IMR-90 (cell line): ENCODE results near the gene UTP18. TPM values are rescaled to one million over a fixed set of nuclear protein-coding genes. Genes with fewer than 3 reads are reported as not detected.

ENCODE experiments used
- ATAC-seq: fragments of 200-7000 bp; cut with Tn5 transposase; 2 replicates; pipeline ENCODE4 v1.9.1; 2020; ENCODE audit warnings: low read depth, mild to moderate bottlenecking, moderate library complexity
- BruUV-seq: library from RNA; stranded (reverse); fragments of 400-500 nt; replicated peaks from 2 replicates; lab custom pipeline; 2021; lab: Mats Ljungman, UMichigan
- CTCF ChIA-PET: fragments of 300-600 bp; formaldehyde crosslinking; extraction: SDS; loops from one replicate; lab custom pipeline; 2021; ENCODE audit warnings: antibody characterized with exemption; lab: Yijun Ruan, JAX
- POLR2A ChIA-PET: fragments of 300-600 bp; sonication (Branson Sonifier 250); formaldehyde crosslinking; loops from one replicate; lab custom pipeline; 2022; ENCODE audit warnings: antibody characterized with exemption; ENCODE audit not compliant: unreplicated experiment; lab: Charles Lee
- DNase-seq: peaks from one replicate; pipeline ENCODE4 v3.0.0; 2013
- H2AFZ ChIP-seq: replicated peaks from 2 replicates; pipeline ENCODE3; 2013; ENCODE audit warnings: low read length, mild to moderate bottlenecking; ENCODE audit not compliant: poor library complexity
- H2AK5ac ChIP-seq: 2 replicates; pipeline ENCODE4 v1.6.1; 2013; ENCODE audit warnings: low read depth, low read length, inconsistent platforms
- H2AK9ac ChIP-seq: replicated peaks from 2 replicates; pipeline ENCODE3; 2013; ENCODE audit warnings: mild to moderate bottlenecking, low read depth, low read length, moderate library complexity; ENCODE audit not compliant: poor library complexity
- H2BK120ac ChIP-seq: 2 replicates; pipeline ENCODE4 v1.6.1; 2013; ENCODE audit warnings: low read depth, low read length, inconsistent platforms
- H2BK15ac ChIP-seq: 3 replicates; pipeline ENCODE4 v1.6.1; 2013; ENCODE audit warnings: low read depth, low read length, inconsistent platforms
- H2BK20ac ChIP-seq: 2 replicates; pipeline ENCODE4 v1.6.1; 2013; ENCODE audit warnings: low read depth, mild to moderate bottlenecking, inconsistent platforms, low read length, moderate library complexity
- H2BK5ac ChIP-seq: 2 replicates; pipeline ENCODE4 v1.6.1; 2013; ENCODE audit warnings: mild to moderate bottlenecking, low read depth, low read length, inconsistent platforms; ENCODE audit not compliant: poor library complexity, severe bottlenecking
- H3K14ac ChIP-seq: replicated peaks from 2 replicates; pipeline ENCODE4 v1.6.1; 2013; ENCODE audit warnings: low read depth, low read length, inconsistent platforms
- H3K18ac ChIP-seq: 2 replicates; pipeline ENCODE4 v1.6.1; 2013; ENCODE audit warnings: low read depth, low read length, control low read depth
- H3K23ac ChIP-seq: 2 replicates; pipeline ENCODE4 v1.6.1; 2013; ENCODE audit warnings: low read depth, low read length, inconsistent platforms
- H3K27ac ChIP-seq: 2 replicates; pipeline ENCODE4 v1.5.1; 2013; ENCODE audit warnings: mild to moderate bottlenecking, control low read depth, low read length; ENCODE audit not compliant: insufficient read depth
- H3K27me3 ChIP-seq: 2 replicates; pipeline ENCODE4 v1.6.1; 2013; ENCODE audit warnings: low read length; ENCODE audit not compliant: control insufficient read depth, insufficient read depth
- H3K36me3 ChIP-seq: 2 replicates; pipeline ENCODE4 v1.6.1; 2013; ENCODE audit warnings: low read length, mixed read lengths; ENCODE audit not compliant: control insufficient read depth, insufficient read depth
- H3K4ac ChIP-seq: 2 replicates; pipeline ENCODE4 v1.6.1; 2013; ENCODE audit warnings: low read depth, low read length, inconsistent platforms
- H3K4me1 ChIP-seq: 2 replicates; pipeline ENCODE4 v1.6.1; 2013; ENCODE audit warnings: low read length, mixed read lengths; ENCODE audit not compliant: control insufficient read depth, insufficient read depth
- H3K4me2 ChIP-seq: 2 replicates; pipeline ENCODE4 v1.6.1; 2013; ENCODE audit warnings: low read depth, mild to moderate bottlenecking, control low read depth, low read length, moderate library complexity
- H3K4me3 ChIP-seq: 2 replicates; pipeline ENCODE4 v1.5.1; 2013; ENCODE audit warnings: low read depth, mild to moderate bottlenecking, control low read depth, low read length, moderate library complexity; ENCODE audit not compliant: insufficient read depth
- H3K56ac ChIP-seq: 2 replicates; pipeline ENCODE4 v1.6.1; 2013; ENCODE audit warnings: low read length, inconsistent platforms; ENCODE audit not compliant: insufficient read depth; ENCODE audit errors: extremely low read depth
- H3K79me1 ChIP-seq, 2 experiments: 2 replicates each; pipeline ENCODE4 v1.6.1; 2013; ENCODE audit warnings: low read length in 2 of 2, inconsistent platforms in 1 of 2, low read depth in 1 of 2
- H3K9ac ChIP-seq: 2 replicates; pipeline ENCODE4 v1.6.1; 2013; ENCODE audit warnings: low read depth, low read length, control low read depth
- H3K9me1 ChIP-seq: 2 replicates; pipeline ENCODE4 v1.6.1; 2013; ENCODE audit warnings: low read length, inconsistent platforms; ENCODE audit not compliant: insufficient read depth
- H3K9me3 ChIP-seq: 2 replicates; pipeline ENCODE4 v1.6.1; 2013; ENCODE audit warnings: low read length; ENCODE audit not compliant: control insufficient read depth, insufficient read depth
- H4K20me1 ChIP-seq: 2 replicates; pipeline ENCODE4 v1.6.1; 2013; ENCODE audit warnings: low read length, inconsistent platforms; ENCODE audit not compliant: insufficient read depth
- H4K5ac ChIP-seq: 2 replicates; pipeline ENCODE4 v1.6.1; 2013; ENCODE audit warnings: mild to moderate bottlenecking, low read depth, low read length, control low read depth
- H4K8ac ChIP-seq, 2 experiments: 2 replicates each; pipeline ENCODE4 v1.6.1; 2013; ENCODE audit warnings: low read depth in 2 of 2, low read length in 2 of 2, control low read depth in 1 of 2, inconsistent platforms in 1 of 2
- H4K91ac ChIP-seq: 2 replicates; pipeline ENCODE4 v1.6.1; 2013; ENCODE audit warnings: low read depth, low read length, inconsistent platforms; ENCODE audit not compliant: insufficient read depth
- CEBPB ChIP-seq: IDR thresholded peaks from 2 replicates; pipeline ENCODE4 v1.6.1; 2012; ENCODE audit warnings: low read depth, low read length, improper control_type of control experiment
- CHD1 ChIP-seq: IDR thresholded peaks from 2 replicates; pipeline ENCODE4 v1.6.1; 2012; ENCODE audit warnings: low read depth, low read length, improper control_type of control experiment
- FOS ChIP-seq: fragments of 150-350 bp; IDR thresholded peaks from 2 replicates; pipeline ENCODE4 v1.6.1; 2016; ENCODE audit warnings: low read depth, low read length
- NFE2L2 ChIP-seq: fragments of 150-350 bp; IDR thresholded peaks from 2 replicates; pipeline ENCODE4 v1.6.1; 2016; ENCODE audit warnings: low read depth, mild to moderate bottlenecking, low read length
- SMC3 ChIP-seq: fragments of 150-350 bp; IDR thresholded peaks from 2 replicates; pipeline ENCODE4 v1.6.1; 2016; ENCODE audit warnings: low read depth, mild to moderate bottlenecking, antibody characterized with exemption, low read length, moderate library complexity
- WGBS, 2 experiments: methylation state at CpG; one replicate each; pipeline versions ENCODE4 v1.1.5 to v1.1.7; 2013; ENCODE audit warnings: missing lambda C conversion rate in 2 of 2; ENCODE audit not compliant: insufficient read length in 1 of 2; ENCODE audit errors: extremely low coverage in 2 of 2; 5-methylcytosine and 5-hydroxymethylcytosine counted together
- dilution Hi-C: fragments of 300-500 bp; cut with HindIII; formaldehyde crosslinking; loops from one replicate; pipeline ENCODE4 v1.14.3; 2018; ENCODE audit warnings: low sequenced_read_pairs; ENCODE audit not compliant: unreplicated experiment
- in situ Hi-C: fragments of 300-500 bp; cut with MboI; formaldehyde crosslinking; loops from 3 replicates; pipeline ENCODE4 v1.14.3; 2019; ENCODE audit warnings: low sequenced_read_pairs, inconsistent platforms, mixed read lengths
- intact Hi-C: fragments of 100-400 bp; cut with micrococcal nuclease; formaldehyde crosslinking; loops from 2 replicates; pipeline ENCODE4 v1.10.0; 2022
- polyA plus RNA-seq, 3 experiments: library from polyadenylated mRNA; depleted of rRNA; stranded (reverse); fragments of >200 nt; gene quantifications; 2 replicates each; pipeline ENCODE4 v1.2.3, GENCODE V29; 2012; ENCODE audit warnings: low replicate concordance in 1 of 3
- total RNA-seq: library from RNA; depleted of rRNA; stranded (reverse); fragments of >200 nt; gene quantifications from 2 replicates; pipeline ENCODE4 v1.2.3, GENCODE V29; 2012

Gene UTP18
- total and polyA plus RNA-seq, 2 of the 4 experiments (the other 2 are of a cell fraction) = 17.7 to 22.4 TPM

- intact Hi-C loops = loop anchor here (5.0 kb wide), 1 partner anchor 40 kb away; no protein-coding TSS in a partner anchor
- Histone ChIP-seq H2BK15ac (no peak overlapping the region), H4K5ac (no peak overlapping the region), H3K36me3 (peaks cover 5% of the 10 kb centered on the region), H2AK9ac (no peak overlapping the region), H2BK5ac (no peak overlapping the region), H3K14ac (no peak overlapping the region), H3K4me3 (no peak overlapping the region), H3K9me3 (no peaks in the 10 kb centered on the region), H3K9me1 (peaks cover 2% of the 10 kb centered on the region), H3K79me1 (peaks cover 9 to 42% of the 10 kb centered on the region in 2 experiments; a peak in 3 of 4 replicates), H3K23ac (no peak overlapping the region), H4K91ac (no peak overlapping the region), H3K18ac (no peak overlapping the region), H3K9ac (no peak overlapping the region), H2AFZ (no peak overlapping the region), H3K4me1 (no peaks in the 10 kb centered on the region; the same call in 1 of the 2 replicates), H3K27ac (no peak overlapping the region), H2BK120ac (no peak overlapping the region), H3K4ac (no peak overlapping the region), H3K56ac (no peak overlapping the region), H4K8ac (no peak overlapping the region), H3K27me3 (no peaks in the 10 kb centered on the region), H3K4me2 (no peak overlapping the region), H2BK20ac (no peak overlapping the region), H2AK5ac (no peak overlapping the region), H4K20me1 (peaks cover 29% of the 10 kb centered on the region)
- TF ChIP-seq SMC3 = no peak
- no peak for TF ChIP-seq FOS
- TF ChIP-seq NFE2L2 = no peak
- peak; percentile 74; the same call in 1 of the 2 replicates for TF ChIP-seq CEBPB
- no peak for TF ChIP-seq CHD1
- DNase-seq (no peak), ATAC-seq (no peak)
- ChIA-PET CTCF (interaction anchor here (0.6 kb wide), 1 partner anchor 24 kb away, joined by 3 read pairs; no protein-coding TSS in a partner anchor), POLR2A (no interaction called here)
- no TSS peak for BruUV-seq
- in situ Hi-C loops = no loop called here
- no CpG with 5 or more reads among the region's 3 CpGs for WGBS, 2 experiments
- dilution Hi-C loops = no loop called here
Measured at GRCh38 chr17:51257150-51258081, 2.9 kb upstream of the UTP18 start.
